Thyroid gland (tissue), 4 donors: Measurements from ENCODE around the gene RPH3AL. TPM values are rescaled to one million over a fixed set of nuclear protein-coding genes. Genes with fewer than 3 reads are reported as not detected.
"Not testable (repeated sequence)": the region's sequence is repeated elsewhere in the genome, so short reads cannot be mapped to it uniquely, and the experiment has no call there.

ENCODE experiments used
- DNase-seq, 2 donors: peaks; one replicate each; pipeline ENCODE4 v3.0.0-alpha.2; 2019
- H3K27ac ChIP-seq, 3 donors: fragments of 200-600 bp; sonication (generic); 1 replicate in 2 of 3; 2 replicates in 1 of 3; pipeline ENCODE4 v1.5.1; 2016 to 2019; ENCODE audit warnings: mild to moderate bottlenecking in 1 of 3, moderate library complexity in 1 of 3
- H3K27me3 ChIP-seq: fragments of 200-600 bp; sonication (generic); one replicate; pipeline ENCODE4 v1.5.1; 2019
- H3K36me3 ChIP-seq, 2 donors: fragments of 200-600 bp; sonication (generic); one replicate each; pipeline ENCODE4 v1.5.1; 2016 to 2019
- H3K4me1 ChIP-seq, 2 donors: fragments of 200-600 bp; sonication (generic); one replicate each; pipeline ENCODE4 v1.5.1; 2017 to 2019
- H3K4me3 ChIP-seq, 3 donors: fragments of 200-600 bp; sonication (generic); replicated peaks in 1 of 3; 1 replicate in 2 of 3; 2 replicates in 1 of 3; pipeline ENCODE4 v1.5.1; 2016; ENCODE audit warnings: mild to moderate bottlenecking in 1 of 3
- H3K9me3 ChIP-seq: fragments of 200-600 bp; sonication (generic); one replicate; pipeline ENCODE4 v1.5.1; 2017
- POLR2A ChIP-seq, 2 donors: fragments of 450-650 bp; IDR thresholded peaks; one replicate each; pipeline ENCODE4 v1.6.1; 2017; ENCODE audit warnings: antibody characterized with exemption in 2 of 2, mild to moderate bottlenecking in 2 of 2, moderate library complexity in 1 of 2
- WGBS, 2 donors: methylation state at CpG; one replicate each; pipeline ENCODE4 v1.1.5; 2017; 5-methylcytosine and 5-hydroxymethylcytosine counted together
- intact Hi-C: fragments of 100-400 bp; cut with DNase I; formaldehyde crosslinking; loops from one replicate; pipeline ENCODE4 v1.15.1; 2023
- total RNA-seq, 4 donors: library from RNA; depleted of rRNA; stranded (reverse); fragments of >200 nt; gene quantifications; one replicate each; pipeline ENCODE4 v1.2.3, GENCODE V29; 2016
- TF ChIP-seq, protein P1 (sequence below), 6 experiments: fragments of 200-600 bp in 3 of 6; fragments of 450-650 bp in 3 of 6; sonication (generic) in 3 of 6; IDR thresholded peaks; one replicate each; pipeline ENCODE4 v1.5.1; 2016 to 2019; ENCODE audit warnings: antibody characterized with exemption in 6 of 6, mild to moderate bottlenecking in 2 of 6, inconsistent platforms in 1 of 6, moderate library complexity in 1 of 6

The RPH3AL gene
- total RNA-seq, 4 donors from 2014 or later: 19.1 to 47.7 (median 42.5) TPM

DNA sequence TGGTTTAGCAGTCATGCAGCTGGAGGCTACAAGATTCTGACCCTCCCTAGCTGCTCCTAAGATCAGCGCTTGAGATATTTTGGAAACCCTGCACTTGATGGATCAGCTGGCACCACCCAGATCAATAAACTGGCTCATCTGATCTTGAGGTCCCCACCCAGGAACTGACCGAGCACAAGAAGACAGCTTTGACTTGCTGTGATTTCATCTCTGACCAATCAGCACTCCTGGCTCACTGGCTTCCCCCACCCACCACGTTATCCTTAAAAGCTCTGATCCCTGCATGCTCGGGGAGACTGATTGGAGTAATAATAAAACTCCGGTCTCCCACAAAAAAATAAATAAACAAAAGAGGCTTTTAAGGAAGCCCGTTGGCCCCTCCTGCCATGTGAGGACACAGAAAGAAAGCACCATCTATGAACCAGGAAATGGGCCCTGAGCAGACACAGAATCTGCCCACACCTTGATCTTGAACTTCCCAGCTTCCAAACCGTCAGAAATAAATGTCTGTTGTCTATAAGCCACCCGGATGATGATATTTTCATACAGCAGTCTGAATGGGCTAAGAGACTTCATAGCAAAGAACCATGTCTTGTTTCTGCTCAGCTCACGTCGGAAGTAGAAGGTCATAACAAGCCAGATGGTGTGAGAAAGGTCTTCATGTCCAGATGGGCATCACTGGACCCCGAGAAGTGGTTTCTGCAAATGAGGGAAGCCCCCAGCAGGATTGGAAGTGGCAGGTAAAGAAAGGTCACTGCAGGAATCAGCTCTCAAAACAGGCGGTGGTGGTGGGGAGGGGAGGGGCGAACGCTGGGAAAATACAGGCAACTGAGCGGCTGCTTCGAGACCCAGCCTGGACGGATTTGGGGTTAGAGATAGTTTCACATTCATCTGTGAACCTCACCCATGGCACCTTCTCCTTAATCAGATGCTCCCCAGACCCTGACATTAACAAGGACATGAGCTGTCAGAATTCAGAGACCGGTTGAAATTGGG, 19.8 kb upstream of the RPH3AL start:
- Histone ChIP-seq H3K27me3 (no peaks in the 10 kb centered on the region), H3K27ac (no peak overlapping the region), H3K4me3 (no peak overlapping the region), H3K36me3 (no peaks in the 10 kb centered on the region), H3K9me3 (no peaks in the 10 kb centered on the region), H3K4me1 (no peaks in the 10 kb centered on the region)
- TF ChIP-seq, protein P1, sequence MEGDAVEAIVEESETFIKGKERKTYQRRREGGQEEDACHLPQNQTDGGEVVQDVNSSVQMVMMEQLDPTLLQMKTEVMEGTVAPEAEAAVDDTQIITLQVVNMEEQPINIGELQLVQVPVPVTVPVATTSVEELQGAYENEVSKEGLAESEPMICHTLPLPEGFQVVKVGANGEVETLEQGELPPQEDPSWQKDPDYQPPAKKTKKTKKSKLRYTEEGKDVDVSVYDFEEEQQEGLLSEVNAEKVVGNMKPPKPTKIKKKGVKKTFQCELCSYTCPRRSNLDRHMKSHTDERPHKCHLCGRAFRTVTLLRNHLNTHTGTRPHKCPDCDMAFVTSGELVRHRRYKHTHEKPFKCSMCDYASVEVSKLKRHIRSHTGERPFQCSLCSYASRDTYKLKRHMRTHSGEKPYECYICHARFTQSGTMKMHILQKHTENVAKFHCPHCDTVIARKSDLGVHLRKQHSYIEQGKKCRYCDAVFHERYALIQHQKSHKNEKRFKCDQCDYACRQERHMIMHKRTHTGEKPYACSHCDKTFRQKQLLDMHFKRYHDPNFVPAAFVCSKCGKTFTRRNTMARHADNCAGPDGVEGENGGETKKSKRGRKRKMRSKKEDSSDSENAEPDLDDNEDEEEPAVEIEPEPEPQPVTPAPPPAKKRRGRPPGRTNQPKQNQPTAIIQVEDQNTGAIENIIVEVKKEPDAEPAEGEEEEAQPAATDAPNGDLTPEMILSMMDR (IDR thresholded peaks at IDR 0.05): no peak
- TF ChIP-seq POLR2A (IDR thresholded peaks at IDR 0.05): no peak
- DNase-seq: no peak
- intact Hi-C loops: no loop called here
- WGBS, 2 donors: 72 to 77% methylated on average over 18 of the region's 18 CpGs

DNA sequence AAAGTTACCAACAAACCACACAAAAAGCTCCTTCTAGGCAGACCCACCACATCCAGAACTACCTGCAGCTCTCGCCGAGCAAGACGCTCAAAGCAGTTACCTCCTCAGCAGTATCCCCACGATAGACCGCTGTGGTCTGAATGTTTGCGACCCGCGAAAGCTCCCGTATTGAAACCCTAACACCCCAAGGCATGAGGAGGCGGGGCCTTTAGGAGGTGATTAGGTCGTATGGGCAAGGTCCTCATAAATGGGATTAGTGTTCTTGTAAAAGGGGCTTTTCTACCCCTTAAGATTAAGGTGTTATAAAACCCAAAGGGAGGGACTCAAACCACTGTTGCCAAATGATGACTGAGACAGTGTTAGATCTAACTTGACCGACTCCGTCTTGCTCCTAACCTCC, 19.0 kb upstream of the RPH3AL start:
- no peak for DNase-seq
- Histone ChIP-seq H3K9me3 (no peaks in the 10 kb centered on the region), H3K27ac (no peak overlapping the region), H3K27me3 (no peaks in the 10 kb centered on the region), H3K4me1 (no peaks in the 10 kb centered on the region), H3K36me3 (no peaks in the 10 kb centered on the region), H3K4me3 (no peak overlapping the region)
- WGBS, 2 donors: 92 to 94% methylated on average over 13 of the region's 13 CpGs
- intact Hi-C loops: no loop called here
- TF ChIP-seq, protein P1 (IDR thresholded peaks at IDR 0.05): no peak
- TF ChIP-seq POLR2A (IDR thresholded peaks at IDR 0.05): no peak

DNA sequence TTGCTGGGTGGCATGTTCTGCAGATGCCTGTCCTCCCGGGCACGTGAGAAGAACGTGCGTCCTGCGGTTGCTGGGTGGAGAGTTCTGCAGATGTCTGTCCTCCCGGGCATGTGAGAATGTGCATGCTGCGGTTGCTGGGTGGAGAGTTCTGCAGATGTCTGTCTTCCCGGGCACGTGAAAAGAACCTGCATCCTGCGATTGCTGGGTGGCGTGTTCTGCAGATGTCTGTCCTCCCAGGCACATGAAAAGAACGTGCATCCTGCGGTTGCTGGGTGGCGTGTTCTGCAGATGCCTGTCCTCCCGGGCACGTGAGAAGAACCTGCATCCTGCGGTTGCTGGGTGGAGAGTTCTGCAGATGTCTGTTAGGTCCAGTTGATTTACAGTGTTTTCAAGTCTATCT, 15.0 kb upstream of the RPH3AL start:
- DNase-seq, H3K9me3 ChIP-seq, H3K27me3 ChIP-seq, H3K4me3 ChIP-seq, intact Hi-C loops, H3K36me3 ChIP-seq, H3K4me1 ChIP-seq, H3K27ac ChIP-seq: not testable (repeated sequence)
- WGBS, 2 donors: 91 to 97% methylated on average over 11 to 17 of the region's 17 CpGs

DNA sequence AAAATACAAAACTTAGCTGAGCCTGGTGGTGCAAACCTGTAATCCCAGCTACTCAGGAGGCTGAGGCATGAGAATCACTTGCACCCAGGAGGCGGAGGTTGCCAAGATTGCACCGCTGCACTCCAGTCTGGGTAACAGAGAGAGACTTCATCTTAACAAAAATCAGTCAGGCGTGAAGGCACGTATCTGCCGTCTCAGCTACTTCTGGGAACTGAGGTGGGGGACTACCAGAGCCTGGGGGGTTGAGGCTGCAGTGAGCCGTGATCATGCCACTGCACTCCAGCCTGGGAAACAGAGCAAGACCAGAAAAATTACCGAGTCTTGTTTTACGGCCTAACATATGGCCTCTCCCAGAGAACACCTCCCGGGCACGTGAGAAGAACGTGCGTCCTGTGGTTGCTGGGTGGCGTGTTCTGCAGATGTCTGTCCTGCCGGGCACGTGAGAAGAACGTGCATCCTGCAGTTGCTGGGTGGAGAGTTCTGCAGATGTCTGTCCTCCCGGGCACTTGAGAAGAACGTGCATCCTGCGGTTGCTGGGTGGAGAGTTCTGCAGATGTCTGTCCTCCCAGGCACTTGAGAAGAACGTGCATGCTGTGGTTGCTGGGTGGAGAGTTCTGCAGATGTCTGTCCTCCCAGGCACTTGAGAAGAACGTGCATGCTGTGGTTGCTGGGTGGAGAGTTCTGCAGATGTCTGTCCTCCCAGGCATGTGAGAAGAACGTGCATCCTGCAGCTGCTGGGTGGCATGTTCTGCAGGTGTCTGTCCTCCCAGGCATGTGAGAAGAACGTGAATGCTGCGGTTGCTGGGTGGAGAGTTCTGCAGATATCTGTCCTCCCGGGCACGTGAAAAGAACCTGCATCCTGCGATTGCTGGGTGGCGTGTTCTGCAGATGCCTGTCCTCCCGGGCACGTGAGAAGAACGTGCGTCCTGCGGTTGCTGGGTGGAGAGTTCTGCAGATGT, 14.3 kb upstream of the RPH3AL start:
- H3K27ac ChIP-seq, intact Hi-C loops, H3K4me1 ChIP-seq, DNase-seq, H3K4me3 ChIP-seq, H3K27me3 ChIP-seq, H3K9me3 ChIP-seq, H3K36me3 ChIP-seq: not testable (repeated sequence)
- WGBS, 2 donors: 67% methylated on average over 28 to 32 of the region's 33 CpGs

DNA sequence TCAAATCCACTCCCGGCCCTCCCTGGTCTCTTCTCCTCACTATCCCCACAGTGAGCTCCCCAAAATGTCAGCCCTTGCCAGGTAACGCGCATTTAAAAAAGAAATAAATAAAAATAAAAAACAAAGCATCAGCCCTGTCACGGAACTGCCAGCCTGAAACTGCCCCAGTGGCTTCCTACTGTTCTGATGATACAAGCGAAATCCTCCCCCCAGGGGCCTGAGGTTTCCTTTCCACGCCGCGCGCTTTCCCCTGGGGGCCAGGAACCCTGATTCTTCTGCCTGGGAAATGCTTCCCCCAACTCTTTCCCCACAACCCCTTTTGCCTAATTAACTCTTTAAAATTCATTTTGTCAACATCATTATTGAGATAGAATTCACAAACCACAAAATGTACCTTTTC, 12.2 kb upstream of the RPH3AL start:
- Histone ChIP-seq H3K36me3 (no peaks in the 10 kb centered on the region), H3K9me3 (no peaks in the 10 kb centered on the region), H3K27ac (no peak overlapping the region), H3K4me3 (no peak overlapping the region), H3K4me1 (no peaks in the 10 kb centered on the region), H3K27me3 (no peaks in the 10 kb centered on the region)
- DNase-seq: no peak
- intact Hi-C loops: no loop called here
- no peak for TF ChIP-seq POLR2A (IDR thresholded peaks at IDR 0.05)
- TF ChIP-seq, protein P1 (IDR thresholded peaks at IDR 0.05): no peak
- WGBS, 2 donors: 76 to 87% methylated on average over 9 of the region's 9 CpGs
